HepG2 (cell line): ENCODE results near the gene LBX2. TPM values are rescaled to one million over a fixed set of nuclear protein-coding genes. Genes with fewer than 3 reads are reported as not detected.
A peak's percentile ranks its signal among the peaks of the same experiment; 100 is the strongest.

Experiments
- GMEB2 ChIP-seq: IDR thresholded peaks from 2 replicates; pipeline ENCODE4 v1.6.1; 2016; ENCODE audit warnings: missing biosample characterization, missing genetic modification reagents, low read depth
- GPBP1L1 ChIP-seq: sonication (generic); formaldehyde crosslinking; IDR thresholded peaks from 2 replicates; pipeline ENCODE4 v1.5.0; 2020; ENCODE audit warnings: mild to moderate bottlenecking, missing genetic modification reagents
- HMGXB4 ChIP-seq, 2 experiments: sonication (generic) in 1 of 2; formaldehyde crosslinking in 1 of 2; IDR thresholded peaks; 2 replicates each; pipeline versions ENCODE4 v1.4.0 to v1.6.1; 2018 to 2020; ENCODE audit warnings: missing genetic modification reagents in 2 of 2, borderline replicate concordance in 1 of 2, low read depth in 1 of 2, mild to moderate bottlenecking in 1 of 2, missing biosample characterization in 1 of 2
- KDM6A ChIP-seq: IDR thresholded peaks from 2 replicates; pipeline ENCODE4 v1.6.1; 2016; ENCODE audit warnings: low read depth
- KLF15 ChIP-seq: sonication (generic); formaldehyde crosslinking; IDR thresholded peaks from 2 replicates; pipeline ENCODE4 v1.8.1; 2023; ENCODE audit warnings: borderline replicate concordance, mild to moderate bottlenecking, inconsistent platforms, missing genetic modification reagents, mixed read lengths
- NR2C2 ChIP-seq: sonication (generic); formaldehyde crosslinking; IDR thresholded peaks from 2 replicates; pipeline ENCODE4 v1.4.0; 2020; ENCODE audit warnings: missing genetic modification reagents, mild to moderate bottlenecking, moderate library complexity, borderline replicate concordance
- NR3C1 ChIP-seq: sonication (generic); formaldehyde crosslinking; IDR thresholded peaks from 2 replicates; pipeline ENCODE4 v1.4.0; 2020; ENCODE audit warnings: missing genetic modification reagents
- PAX8 ChIP-seq: sonication (generic); formaldehyde crosslinking; IDR thresholded peaks from 2 replicates; pipeline ENCODE4 v1.8.0; 2022; ENCODE audit warnings: mild to moderate bottlenecking, missing genetic modification reagents, borderline replicate concordance
- PHF21A ChIP-seq: sonication (generic); formaldehyde crosslinking; IDR thresholded peaks from 2 replicates; pipeline ENCODE4 v1.5.0; 2020; ENCODE audit warnings: mild to moderate bottlenecking, missing genetic modification reagents
- PHF8 ChIP-seq: sonication (generic); formaldehyde crosslinking; IDR thresholded peaks from 2 replicates; pipeline ENCODE4 v1.5.0; 2020; ENCODE audit warnings: missing genetic modification reagents
- PLSCR1 ChIP-seq: sonication (generic); formaldehyde crosslinking; IDR thresholded peaks from 2 replicates; pipeline ENCODE4 v1.5.0; 2020; ENCODE audit warnings: missing genetic modification reagents, mild to moderate bottlenecking, borderline replicate concordance
- RFX5 ChIP-seq: IDR thresholded peaks from 2 replicates; pipeline ENCODE4 v1.6.1; 2011; ENCODE audit warnings: low read depth, low read length, improper control_type of control experiment
- SALL2 ChIP-seq: sonication (generic); formaldehyde crosslinking; IDR thresholded peaks from 2 replicates; pipeline ENCODE4 v1.8.1; 2023; ENCODE audit warnings: mild to moderate bottlenecking, missing genetic modification reagents, inconsistent platforms
- TFDP2 ChIP-seq: sonication (generic); formaldehyde crosslinking; IDR thresholded peaks from 2 replicates; pipeline ENCODE4 v1.4.0; 2020; ENCODE audit warnings: missing genetic modification reagents
- ZNF264 ChIP-seq: sonication (generic); formaldehyde crosslinking; IDR thresholded peaks from 2 replicates; pipeline ENCODE4 v1.4.0; 2020; ENCODE audit warnings: missing genetic modification reagents
- ZNF460 ChIP-seq: sonication (generic); formaldehyde crosslinking; IDR thresholded peaks from 2 replicates; pipeline ENCODE4 v1.5.1; 2020; ENCODE audit warnings: missing genetic modification reagents, mild to moderate bottlenecking, borderline replicate concordance
- ZNF605 ChIP-seq: sonication (generic); formaldehyde crosslinking; IDR thresholded peaks from 2 replicates; pipeline ENCODE4 v1.8.0; 2022; ENCODE audit warnings: mild to moderate bottlenecking, missing genetic modification reagents
- ZNF619 ChIP-seq: sonication (generic); formaldehyde crosslinking; IDR thresholded peaks from 2 replicates; pipeline ENCODE4 v1.4.0; 2020; ENCODE audit warnings: mild to moderate bottlenecking, missing genetic modification reagents
- ZNF674 ChIP-seq: sonication (generic); formaldehyde crosslinking; IDR thresholded peaks from 2 replicates; pipeline ENCODE4 v1.5.0; 2020; ENCODE audit warnings: low read depth, mild to moderate bottlenecking, missing genetic modification reagents
- ZNF788 ChIP-seq: sonication (generic); formaldehyde crosslinking; IDR thresholded peaks from 2 replicates; pipeline ENCODE4 v1.5.0; 2020; ENCODE audit warnings: mild to moderate bottlenecking, missing genetic modification reagents, borderline replicate concordance
- ZNF883 ChIP-seq: sonication (generic); formaldehyde crosslinking; IDR thresholded peaks from 2 replicates; pipeline ENCODE4 v1.5.1; 2020; ENCODE audit warnings: mild to moderate bottlenecking, missing genetic modification reagents; ENCODE audit errors: not compliant biosample characterization
- ZSCAN29 ChIP-seq: sonication (generic); formaldehyde crosslinking; conservative IDR thresholded peaks from 2 replicates; pipeline ENCODE4 v1.4.0; 2020; ENCODE audit warnings: mild to moderate bottlenecking, missing genetic modification reagents
- polyA plus RNA-seq, 8 experiments: library from polyadenylated mRNA; depleted of rRNA in 3 of 8; stranded (reverse) in 7 of 8; unstranded in 1 of 8; fragments of >200 nt; fragmentation: Illumina TruSeq in 4 of 8; extraction: Trizol in 4 of 8; gene quantifications; 2 replicates each; pipeline versions ENCODE4 v1.2.1 to v1.2.3, GENCODE V29; 2011 to 2016; ENCODE audit warnings: low read depth in 4 of 8, missing spikeins in 1 of 8, mixed read lengths in 1 of 8; ENCODE audit not compliant: insufficient read depth in 1 of 8
- total RNA-seq, 5 experiments: library from RNA; depleted of rRNA; stranded (reverse); fragments of >200 nt; fragmentation: Illumina TruSeq; extraction: Trizol; gene quantifications; 2 replicates each; pipeline ENCODE4 v1.2.3, GENCODE V29; 2016; ENCODE audit warnings: low read depth in 1 of 5

Gene LBX2
- total and polyA plus RNA-seq, 2 of the 13 experiments (the other 11 are each of a cell fraction or from before 2014, with no cell fraction given): 6.4 to 8.1 TPM

- TF ChIP-seq ZNF460 (peak; percentile 45; the same call in 1 of the 2 replicates), ZNF674 (no peak), ZNF605 (peak; percentile 99), ZNF788 (peak; percentile 99), GPBP1L1 (CRISPR knock-in tag) (no peak), SALL2 (CRISPR knock-in tag) (peak; percentile 94), ZNF264 (peak; percentile 52), ZNF619 (CRISPR knock-in tag) (peak; percentile 96; the same call in 1 of the 2 replicates), KDM6A (CRISPR knock-in tag) (no peak), KLF15 (CRISPR knock-in tag) (no peak; the same call in 1 of the 2 replicates), ZNF883 (CRISPR knock-in tag) (peak; percentile 83), PHF8 (CRISPR knock-in tag) (peak; percentile 76), HMGXB4 (CRISPR knock-in tag; IDR thresholded peaks at IDR 0.05; ENCODE audit: borderline replicate concordance in 1 of 2, low read depth in 1 of 2) (peak; percentile 89 to 93), NR3C1 (CRISPR knock-in tag) (no peak), GMEB2 (CRISPR knock-in tag) (peak; percentile 84), PHF21A (CRISPR knock-in tag) (peak; percentile 70), NR2C2 (CRISPR knock-in tag) (peak; percentile 99), RFX5 (peak; percentile 31; the same call in 1 of the 2 replicates), TFDP2 (CRISPR knock-in tag) (peak; percentile 74), PAX8 (CRISPR knock-in tag) (peak; percentile 72; the same call in 1 of the 2 replicates), PLSCR1 (CRISPR knock-in tag) (no peak), ZSCAN29 (no peak; the same call in 1 of the 2 replicates)
Observed at GRCh38 chr2:74454654-74455511, 44.5 kb downstream of the LBX2 start, which contains the start of gene INO80B (continued).
